GM15510 (cell line): ENCODE measurements around the gene NMD3.

ENCODE experiments used
- POLR2A ChIP-seq: IDR thresholded peaks from 3 replicates; pipeline ENCODE4 v1.6.1; 2011; ENCODE audit warnings: borderline replicate concordance; ENCODE audit not compliant: insufficient read length; ENCODE audit errors: extremely low read depth

The NMD3 gene

DNA sequence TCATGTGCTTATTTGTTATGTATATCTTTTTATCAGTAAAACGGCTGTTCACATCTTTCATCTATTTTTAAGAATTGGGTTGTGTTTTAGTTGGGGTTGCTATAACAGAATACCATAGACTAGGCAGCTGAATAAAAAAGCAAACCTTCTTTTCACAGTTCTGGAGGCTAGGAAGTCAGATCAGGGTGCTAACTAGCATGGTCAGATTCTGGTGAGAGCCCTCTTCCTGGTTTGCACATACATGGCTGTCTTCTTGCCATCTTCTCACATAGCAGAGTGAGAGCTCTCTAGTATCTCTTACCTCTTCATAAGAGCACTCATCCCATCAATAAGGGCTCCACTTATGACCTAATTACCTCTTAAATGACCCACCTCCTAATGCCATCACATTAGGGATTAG, 33.8 kb downstream of the NMD3 start:
- TF ChIP-seq POLR2A: no peak

DNA sequence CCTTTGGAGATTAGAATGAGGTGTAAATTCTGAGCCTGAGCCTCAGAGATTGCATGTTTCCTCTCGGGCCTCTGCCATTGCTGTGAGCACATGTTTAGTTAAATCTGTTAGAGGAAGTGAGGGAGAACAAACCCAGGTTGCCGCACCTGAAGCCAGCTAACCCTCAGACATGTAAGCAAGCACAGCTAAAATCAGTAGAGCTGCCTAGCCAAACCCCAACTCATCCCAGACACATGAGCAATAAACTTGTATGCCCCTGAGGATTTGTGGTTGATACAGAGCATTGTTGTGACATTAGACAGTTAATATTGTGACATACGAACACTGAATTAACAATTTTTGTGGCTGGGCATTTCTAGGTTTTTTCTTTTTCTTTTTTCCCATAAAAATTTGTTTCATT, 41.9 kb downstream of the NMD3 start:
- TF ChIP-seq POLR2A: no peak

DNA sequence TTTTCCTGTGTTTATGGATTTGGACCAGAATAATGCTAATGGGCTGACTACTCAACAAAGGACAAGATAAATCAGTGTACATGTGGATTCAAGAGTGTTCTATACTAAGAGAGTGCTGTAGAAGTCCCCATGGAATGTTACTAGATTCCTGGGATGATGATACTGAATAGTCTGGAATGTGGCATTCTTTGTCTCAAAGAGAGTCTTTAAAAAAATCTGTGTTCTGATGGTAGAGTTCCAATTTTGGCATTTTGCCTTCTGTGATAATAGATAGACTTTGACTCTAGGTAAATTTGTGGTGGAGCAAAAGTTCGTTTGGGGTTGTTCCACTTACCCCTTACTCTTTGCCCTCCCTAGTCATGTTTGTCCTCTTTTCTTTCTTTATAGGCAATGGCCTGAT, 43.7 kb downstream of the NMD3 start:
- TF ChIP-seq POLR2A: no peak

DNA sequence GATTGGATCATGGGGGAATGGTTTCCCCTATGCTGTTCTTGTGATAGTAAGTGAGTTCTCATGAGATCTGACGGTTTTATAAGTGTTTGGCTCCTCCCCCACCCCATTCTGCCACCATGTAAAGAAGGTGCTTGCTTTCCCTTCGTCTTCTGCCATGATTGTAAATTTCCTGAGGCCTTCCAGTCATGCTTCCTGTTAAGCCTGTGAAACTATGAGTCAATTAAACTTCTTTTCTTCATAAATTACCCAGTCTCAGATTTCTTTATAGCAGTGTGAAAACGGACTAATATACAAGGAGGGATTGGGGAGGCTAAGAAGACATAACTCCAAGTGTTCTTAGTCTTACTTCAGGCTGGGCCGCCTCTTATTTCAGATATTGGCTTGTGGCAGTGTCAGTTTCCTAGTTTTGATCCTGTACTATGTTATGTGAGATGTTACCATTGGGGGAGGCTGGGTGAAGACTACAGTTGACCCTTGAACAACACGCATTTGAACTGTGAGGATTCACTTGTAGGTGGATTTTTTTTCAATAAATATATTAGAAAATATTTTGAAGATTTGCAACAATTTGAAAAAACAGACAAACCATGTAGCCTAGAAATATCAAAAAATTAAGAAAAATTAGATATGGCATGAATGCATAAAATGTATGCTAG, 44.9 kb downstream of the NMD3 start:
- no peak for TF ChIP-seq POLR2A

DNA sequence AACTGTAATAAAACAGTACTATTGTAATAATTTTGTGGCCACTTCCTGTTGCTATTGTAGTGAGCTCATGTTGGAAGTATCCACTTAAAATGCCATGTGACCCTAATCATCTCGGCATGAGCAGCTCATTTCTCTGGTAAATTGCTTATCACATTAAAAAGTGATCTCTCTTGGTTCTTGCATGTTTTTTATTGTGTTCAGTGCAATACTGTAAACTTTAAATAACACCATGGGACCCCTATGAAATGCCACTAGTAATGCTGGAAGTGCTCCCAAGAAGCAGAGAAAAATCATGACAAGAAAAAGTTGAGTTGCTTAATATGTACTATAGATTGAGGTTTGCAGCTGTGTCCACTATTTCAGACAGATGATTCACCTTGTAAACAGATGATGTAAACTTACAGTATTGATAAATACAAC, 45.6 kb downstream of the NMD3 start:
- TF ChIP-seq POLR2A: no peak

DNA sequence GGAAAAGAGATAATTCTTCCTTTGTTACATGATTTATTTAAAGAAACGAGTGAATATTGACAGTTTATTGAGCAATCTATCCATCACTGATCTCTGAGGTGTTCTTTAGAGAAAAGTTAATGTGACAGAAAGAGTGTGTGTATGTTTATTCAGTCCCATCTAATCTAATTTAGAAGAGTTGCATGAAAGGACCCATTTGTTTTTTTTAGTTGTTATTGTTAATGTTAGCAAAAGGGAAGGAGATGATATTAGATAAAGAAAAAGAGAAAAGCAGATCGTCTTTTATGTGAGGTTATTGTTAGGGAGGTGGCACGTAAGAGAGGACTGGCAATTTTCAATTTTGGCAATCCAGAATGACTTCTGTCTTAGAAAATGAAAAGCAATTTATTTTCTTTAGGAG, 46.5 kb downstream of the NMD3 start:
- no peak for TF ChIP-seq POLR2A

DNA sequence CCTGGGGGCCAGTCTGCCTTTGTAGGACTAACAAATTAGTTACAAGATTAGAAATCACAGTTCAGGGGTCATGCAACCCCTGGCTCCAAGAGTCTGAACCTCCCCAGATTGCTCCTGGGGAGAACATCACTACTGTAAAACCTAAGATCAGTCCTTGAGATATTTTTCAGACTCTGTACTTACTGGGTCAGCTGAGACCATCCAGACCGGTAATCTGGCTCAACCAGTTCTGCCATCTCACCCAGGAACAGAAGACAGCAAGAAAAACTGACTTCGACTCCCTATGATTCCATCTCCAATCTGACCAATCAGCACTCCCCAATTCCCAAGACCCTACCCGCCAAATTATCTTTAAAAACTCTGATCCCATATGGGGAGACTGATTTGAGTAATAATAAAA, 47.5 kb downstream of the NMD3 start:
- no peak for TF ChIP-seq POLR2A

DNA sequence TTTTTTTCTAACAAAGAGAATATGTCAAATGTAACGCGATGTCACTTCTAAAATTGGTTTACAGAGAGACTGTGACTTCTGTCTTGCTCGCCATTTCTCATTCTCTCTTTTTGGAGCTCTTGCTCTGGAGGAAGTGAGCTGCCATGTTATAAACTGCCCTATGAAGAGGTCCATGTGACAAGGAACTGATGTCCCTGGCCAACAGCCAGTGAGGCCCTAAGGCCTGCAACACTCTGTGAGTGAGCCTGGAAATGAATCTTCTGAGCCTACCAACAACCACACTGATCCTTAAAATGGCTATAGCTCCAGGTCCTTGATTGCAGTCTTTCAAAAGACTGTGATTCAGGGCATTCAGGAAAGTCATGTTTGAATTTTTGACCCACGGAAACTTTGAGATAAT, 49.9 kb downstream of the NMD3 start:
- no peak for TF ChIP-seq POLR2A

DNA sequence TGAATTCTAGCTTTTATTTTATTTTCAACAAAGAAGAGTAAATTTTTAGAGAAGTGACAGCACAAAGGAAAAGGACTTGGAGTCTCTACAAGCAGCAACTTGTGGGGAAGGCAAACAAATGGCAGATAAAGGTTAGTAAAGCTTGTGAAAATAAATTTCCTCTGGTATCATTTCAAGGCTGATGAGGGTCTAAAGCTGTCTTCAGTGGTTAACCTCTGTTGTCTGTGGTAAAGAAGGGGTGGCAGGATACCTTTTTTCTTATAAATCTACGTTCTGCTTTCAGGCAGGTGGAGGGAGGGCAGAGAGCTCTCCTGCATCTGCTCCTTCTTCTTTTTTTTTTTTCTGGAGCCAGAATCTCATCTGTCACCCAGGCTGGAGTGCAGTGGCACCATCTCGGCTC, 50.5 kb downstream of the NMD3 start:
- no peak for TF ChIP-seq POLR2A

DNA sequence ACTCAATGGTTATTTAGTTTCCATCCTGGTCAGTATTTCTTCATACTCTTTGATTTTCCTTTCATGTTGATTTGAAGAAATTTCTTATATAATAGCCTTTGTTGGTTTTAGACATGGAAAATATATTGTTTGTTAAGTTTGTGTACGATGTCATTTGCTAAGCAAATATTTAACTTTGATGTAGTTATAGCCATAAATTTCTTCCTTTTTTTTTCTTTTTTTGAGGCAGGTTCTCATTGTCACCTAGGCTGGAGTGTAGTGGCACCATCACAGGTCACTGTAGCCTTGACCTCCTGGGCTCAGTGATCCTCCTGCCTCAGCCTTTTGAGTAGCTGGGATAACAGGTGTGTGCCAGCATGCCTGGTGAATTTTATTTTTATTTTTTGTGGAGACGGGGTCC, 51.4 kb downstream of the NMD3 start:
- TF ChIP-seq POLR2A: no peak

DNA sequence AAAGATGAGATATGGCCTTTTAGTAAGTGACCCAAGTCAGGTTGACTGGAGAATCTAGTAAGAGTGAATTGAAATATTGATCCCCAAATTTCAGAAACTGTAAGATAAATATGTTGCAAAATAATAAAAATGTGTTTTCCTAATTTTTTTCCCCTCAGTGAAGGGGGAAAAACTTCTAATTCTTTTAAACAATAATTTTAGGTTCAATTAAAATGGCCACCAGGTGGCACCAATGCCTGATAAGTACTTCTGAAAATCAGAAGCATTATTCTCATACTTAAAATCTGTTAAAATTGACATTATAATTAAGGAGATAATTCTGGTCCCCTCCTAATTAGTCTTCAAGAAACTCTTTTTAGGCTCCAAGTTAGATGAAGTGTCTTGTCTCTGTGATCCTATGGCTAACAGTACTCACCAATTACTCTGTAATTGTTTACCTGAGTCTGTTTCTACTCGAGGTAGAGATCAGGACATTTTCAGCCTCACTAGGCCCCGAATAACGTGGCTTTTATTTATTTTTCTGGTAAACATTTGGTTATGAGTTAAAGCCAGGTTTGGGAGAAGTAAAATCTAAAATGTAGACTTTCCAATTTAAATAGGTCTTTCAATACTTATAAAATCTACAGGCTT, 52.6 kb downstream of the NMD3 start:
- TF ChIP-seq POLR2A: no peak

DNA sequence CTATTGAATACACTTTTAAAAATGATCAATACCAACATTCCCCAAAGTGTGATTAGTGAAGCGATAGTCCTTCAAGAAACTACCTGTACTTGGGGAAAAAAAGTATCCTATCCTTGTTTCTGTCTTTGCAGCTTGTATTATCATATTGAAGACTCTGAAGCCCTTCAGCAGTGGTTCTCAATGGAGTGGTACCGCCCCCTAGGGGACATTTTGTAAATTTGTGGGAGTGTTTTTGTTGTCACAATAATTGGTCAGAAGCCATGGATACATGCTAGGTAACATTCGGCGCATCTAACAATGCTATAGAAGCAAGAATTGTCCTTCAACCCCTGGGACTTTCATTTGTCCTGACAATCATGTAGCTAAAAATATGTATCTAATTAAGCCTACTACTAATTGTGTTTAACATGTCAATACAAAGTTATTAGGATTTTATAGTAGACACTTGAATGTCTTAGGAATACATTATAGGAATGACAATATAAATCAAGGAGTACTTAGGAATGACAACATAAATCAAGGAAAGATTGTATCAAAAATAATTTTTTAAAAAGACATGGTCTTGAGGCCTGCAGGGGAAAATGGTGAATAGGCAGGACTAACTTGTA, 53.7 kb downstream of the NMD3 start:
- no peak for TF ChIP-seq POLR2A

DNA sequence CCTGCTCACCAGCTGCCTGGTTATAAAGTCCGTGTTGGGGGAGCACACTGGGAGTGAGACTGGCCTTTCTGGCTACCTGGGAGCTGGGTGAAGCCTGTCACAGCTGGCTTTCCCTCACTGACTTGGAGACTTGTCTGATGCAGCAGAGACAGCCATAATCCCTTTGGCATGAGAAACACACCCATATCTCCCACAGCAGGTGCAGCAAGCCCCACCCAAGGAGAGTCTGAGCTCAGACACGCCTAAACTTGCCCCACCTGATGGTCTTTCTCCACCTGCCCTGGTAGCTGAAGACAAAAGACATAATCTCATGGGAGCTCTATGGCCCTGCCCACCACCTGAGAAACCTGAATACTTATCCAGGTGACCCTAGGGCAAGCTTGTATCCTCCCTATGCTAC, 54.8 kb downstream of the NMD3 start:
- no peak for TF ChIP-seq POLR2A

DNA sequence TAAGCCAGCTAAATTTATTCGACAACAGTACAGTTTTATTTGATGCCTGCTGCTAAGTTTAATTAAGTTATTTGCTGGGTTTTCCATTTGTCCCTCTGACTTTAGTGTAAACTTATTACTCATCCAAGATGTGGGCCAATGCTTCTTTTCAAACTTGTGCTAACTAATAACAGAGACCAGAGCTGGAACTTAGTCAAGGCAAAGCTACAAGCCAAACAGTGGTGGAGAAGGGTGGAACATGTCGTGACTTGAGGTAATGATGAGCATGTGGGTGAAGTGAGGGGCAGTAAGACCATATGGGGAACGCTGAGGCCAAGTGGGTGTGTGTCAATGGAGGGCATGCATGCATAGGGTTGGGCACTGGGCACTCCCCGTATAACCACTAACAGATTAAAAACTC, 63.9 kb downstream of the NMD3 start:
- TF ChIP-seq POLR2A: no peak

DNA sequence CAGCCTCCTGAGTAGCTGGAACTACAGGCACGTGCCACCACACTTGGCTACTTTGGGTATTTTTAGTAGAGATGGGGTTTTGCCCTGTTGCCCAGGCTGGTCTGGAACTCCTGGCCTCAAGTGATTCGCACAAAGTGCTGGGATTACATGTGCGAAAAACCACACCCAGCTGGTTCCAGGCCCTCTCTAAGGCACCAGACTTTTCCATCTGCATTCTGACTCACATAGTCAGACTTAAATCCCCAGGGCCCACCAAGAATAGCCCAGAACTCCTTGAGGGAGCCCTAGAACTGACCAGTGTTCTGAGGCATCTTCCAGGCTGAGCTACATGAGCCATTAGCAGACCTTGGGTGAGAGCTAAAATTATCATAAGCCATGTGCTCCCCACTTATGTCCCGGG, 68.1 kb downstream of the NMD3 start:
- no peak for TF ChIP-seq POLR2A

DNA sequence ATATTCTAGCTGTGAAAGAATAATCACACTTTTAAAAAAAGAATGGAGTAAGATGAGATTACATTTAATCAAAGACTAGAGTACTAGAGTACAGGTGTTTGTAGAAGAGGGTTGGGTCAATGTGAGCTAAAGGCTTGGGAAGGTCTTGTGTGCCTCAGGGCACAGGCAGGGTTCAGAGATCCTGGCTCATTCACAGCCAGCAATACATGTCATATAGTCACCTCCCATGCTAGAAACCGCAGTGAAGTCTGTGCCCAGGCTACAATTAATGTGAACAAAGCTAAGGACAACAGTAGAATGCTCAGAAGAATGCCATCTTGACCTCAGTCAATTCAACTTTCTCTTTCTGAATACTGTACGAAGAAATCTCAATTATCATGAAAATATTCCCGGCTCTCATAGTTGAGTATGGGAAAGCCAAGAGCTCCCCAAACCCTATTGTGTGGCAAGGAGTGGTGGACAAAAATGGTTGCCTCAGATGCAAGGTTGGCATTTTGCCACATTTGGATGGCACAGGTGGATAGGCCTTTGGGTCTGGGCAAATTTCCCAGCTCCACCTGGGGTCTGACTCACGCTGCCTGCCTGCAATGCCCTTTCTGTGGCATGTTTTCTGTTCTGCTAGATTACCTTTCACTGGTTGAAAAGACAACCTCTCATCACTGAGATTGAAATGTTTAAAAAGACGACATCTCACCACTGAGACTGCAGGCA, 70.2 kb downstream of the NMD3 start:
- no peak for TF ChIP-seq POLR2A

DNA sequence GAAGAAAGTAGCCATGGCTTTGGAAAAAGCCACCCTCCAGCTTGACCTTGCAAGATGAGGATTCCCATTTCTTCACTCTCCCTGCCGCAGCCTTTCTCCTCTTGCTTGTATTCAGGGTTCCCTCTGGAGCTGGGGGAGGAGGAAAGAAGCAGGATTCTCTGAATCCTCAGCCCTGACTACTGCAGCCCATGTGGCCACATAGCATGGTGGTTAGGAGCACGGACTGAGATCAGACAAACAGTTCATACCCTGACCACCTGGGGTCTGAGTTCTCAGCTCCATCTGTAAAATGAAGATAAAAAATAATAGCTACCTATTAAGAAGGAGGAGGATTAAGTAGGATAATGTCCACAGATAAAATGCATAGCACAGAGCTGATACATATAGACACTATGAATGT, 72.3 kb downstream of the NMD3 start:
- no peak for TF ChIP-seq POLR2A

DNA sequence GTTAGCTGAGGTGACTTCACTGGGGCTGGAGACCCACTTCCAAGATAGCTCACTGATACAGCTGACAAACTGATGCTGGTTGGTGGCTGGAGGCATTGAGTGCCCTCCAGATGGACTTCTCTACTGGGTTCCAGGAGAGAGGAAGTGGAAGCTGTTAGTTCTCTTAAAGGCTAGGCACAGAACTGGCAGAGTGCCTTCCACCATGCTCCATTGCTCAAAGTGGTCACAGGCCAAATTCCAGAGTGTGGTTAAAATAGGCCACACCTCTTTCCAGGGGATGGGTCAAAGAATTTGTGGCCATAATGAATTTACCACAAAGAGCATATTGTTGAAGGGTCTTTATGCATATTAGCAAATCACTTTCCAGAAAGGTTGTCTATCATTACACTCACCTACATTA, 74.2 kb downstream of the NMD3 start:
- TF ChIP-seq POLR2A: no peak
